PC-3 (cell line): ENCODE measurements around the gene PPIL4.

Experiments
- EZH2 ChIP-seq: fragments of 300-600 bp; sonication (generic); IDR thresholded peaks from one replicate; pipeline ENCODE4 v1.6.1; 2017; ENCODE audit warnings: antibody characterized with exemption, mild to moderate bottlenecking, low read length; ENCODE audit not compliant: unreplicated experiment
- TF ChIP-seq, protein P1 (sequence below): fragments of 300-600 bp; sonication (generic); conservative IDR thresholded peaks from 2 replicates; pipeline ENCODE4 v1.5.1; 2017; ENCODE audit warnings: antibody characterized with exemption, low read depth, mild to moderate bottlenecking, low read length

DNA sequence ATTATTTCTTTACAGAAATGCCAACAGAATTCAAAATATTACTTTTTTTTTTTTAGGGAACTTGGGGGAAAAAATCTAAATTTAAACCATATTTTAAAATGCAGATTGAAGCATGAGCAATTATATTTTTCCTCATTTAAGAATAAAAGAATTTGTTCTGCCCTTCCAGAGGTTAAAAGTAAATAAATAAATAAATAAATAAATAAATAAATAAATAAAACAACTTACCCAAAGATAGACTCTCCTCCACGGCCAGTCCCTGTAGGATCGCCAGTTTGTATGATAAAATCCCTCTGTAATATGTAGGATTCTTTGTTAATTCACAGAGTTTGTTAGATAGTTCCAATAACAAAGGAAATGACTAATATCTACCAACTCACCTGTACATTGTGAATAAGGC lies 4.7 kb downstream of the PPIL4 start:
- no peak for TF ChIP-seq EZH2
- TF ChIP-seq, protein P1, sequence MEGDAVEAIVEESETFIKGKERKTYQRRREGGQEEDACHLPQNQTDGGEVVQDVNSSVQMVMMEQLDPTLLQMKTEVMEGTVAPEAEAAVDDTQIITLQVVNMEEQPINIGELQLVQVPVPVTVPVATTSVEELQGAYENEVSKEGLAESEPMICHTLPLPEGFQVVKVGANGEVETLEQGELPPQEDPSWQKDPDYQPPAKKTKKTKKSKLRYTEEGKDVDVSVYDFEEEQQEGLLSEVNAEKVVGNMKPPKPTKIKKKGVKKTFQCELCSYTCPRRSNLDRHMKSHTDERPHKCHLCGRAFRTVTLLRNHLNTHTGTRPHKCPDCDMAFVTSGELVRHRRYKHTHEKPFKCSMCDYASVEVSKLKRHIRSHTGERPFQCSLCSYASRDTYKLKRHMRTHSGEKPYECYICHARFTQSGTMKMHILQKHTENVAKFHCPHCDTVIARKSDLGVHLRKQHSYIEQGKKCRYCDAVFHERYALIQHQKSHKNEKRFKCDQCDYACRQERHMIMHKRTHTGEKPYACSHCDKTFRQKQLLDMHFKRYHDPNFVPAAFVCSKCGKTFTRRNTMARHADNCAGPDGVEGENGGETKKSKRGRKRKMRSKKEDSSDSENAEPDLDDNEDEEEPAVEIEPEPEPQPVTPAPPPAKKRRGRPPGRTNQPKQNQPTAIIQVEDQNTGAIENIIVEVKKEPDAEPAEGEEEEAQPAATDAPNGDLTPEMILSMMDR, result no peak
